ENCODE measurements around the gene UPP1. TPM values are rescaled to one million over a fixed set of nuclear protein-coding genes. Genes with fewer than 3 reads are reported as not detected.
"Not testable (repeated sequence)": the region's sequence is repeated elsewhere in the genome, so short reads cannot be mapped to it uniquely, and the experiment has no call there.

The UPP1 gene
- polyA plus RNA-seq, 6 donors from 2014 or later = 2.7 to 5.6 (median 3.3) TPM; not detected in 1

DNA sequence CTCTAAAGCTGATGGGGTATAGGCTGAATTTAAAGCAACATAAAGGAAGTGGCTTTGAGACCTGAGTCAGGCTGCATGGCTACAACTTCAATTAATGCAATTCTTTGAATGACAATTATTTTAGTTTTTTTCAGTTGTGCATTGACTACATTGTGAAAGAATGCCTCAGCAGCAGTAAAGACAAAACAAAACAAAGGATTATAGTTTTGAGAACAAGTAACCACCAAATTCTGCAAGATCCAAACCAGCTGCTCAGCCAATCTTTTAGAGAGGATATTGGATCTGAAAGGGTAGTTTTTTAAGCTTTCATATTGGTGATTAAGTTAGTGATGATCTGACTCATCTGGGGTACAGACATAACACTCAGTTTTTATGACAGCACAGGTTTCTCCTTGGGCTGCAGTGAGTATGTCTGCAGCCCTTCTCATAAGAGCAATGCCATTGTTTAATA lies 41.6 kb downstream of the UPP1 start:
- peaks cover 0 to 14% of the 10 kb centered on the region in 2 donors for H3K36me3 Mint-ChIP-seq
- H3K9me3 Mint-ChIP-seq = peaks cover 4 to 18% (median 12%) of the 10 kb centered on the region in 7 donors
- H3K4me1 Mint-ChIP-seq = no peaks in the 10 kb centered on the region
- H3K27ac Mint-ChIP-seq = no peak overlapping the region
- no peak overlapping the region for H3K4me3 Mint-ChIP-seq
- ATAC-seq (ENCODE audit: low read depth in 2 of 2) = no peak
- no peak for DNase-seq
- peaks cover 13 to 42% (median 33%) of the 10 kb centered on the region in 3 donors for H3K27me3 Mint-ChIP-seq

GRCh38 chr7:48132792-48133191 lies 43.7 kb downstream of the UPP1 start:
- Mint-ChIP-seq H3K36me3 (no peaks in the 10 kb centered on the region), H3K4me3 (no peak overlapping the region), H3K27ac (no peak overlapping the region), H3K4me1 (no peaks in the 10 kb centered on the region), H3K9me3 (peaks cover 0 to 7% (median 4%) of the 10 kb centered on the region in 7 donors), H3K27me3 (peaks cover 8 to 27% (median 17%) of the 10 kb centered on the region in 3 donors)
- DNase-seq = no peak
- ATAC-seq (ENCODE audit: low read depth in 2 of 2) = no peak

DNA sequence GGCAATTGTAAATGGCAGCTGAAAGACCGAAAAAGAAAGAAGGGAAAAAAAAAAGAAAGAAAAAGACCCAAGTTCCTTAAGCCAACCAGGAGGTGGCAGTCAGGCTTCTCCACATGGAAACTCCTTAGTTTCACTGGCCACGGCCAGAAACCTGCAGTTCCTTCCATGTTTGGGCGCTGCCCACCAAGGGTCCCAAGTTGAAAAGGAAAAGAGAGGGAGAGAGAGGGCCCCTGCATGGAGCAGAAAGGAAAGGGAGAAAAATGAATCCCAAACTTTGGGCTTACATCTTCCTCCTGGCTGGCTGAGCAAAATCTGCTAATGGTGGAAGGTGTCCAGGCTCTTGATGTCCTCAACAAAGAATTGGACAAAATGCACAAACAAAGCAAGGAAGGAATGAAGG lies 50.4 kb downstream of the UPP1 start:
- Mint-ChIP-seq H3K4me1 (peaks cover 0 to 6% (median 0%) of the 10 kb centered on the region in 3 donors), H3K36me3 (peaks cover 0 to 7% of the 10 kb centered on the region in 2 donors), H3K9me3 (peaks cover 0 to 28% (median 9%) of the 10 kb centered on the region in 7 donors), H3K27ac (no peak overlapping the region), H3K4me3 (no peak overlapping the region), H3K27me3 (peaks cover 4 to 21% (median 9%) of the 10 kb centered on the region in 3 donors)
- DNase-seq (no peak), ATAC-seq (ENCODE audit: low read depth in 2 of 2) (no peak)

DNA sequence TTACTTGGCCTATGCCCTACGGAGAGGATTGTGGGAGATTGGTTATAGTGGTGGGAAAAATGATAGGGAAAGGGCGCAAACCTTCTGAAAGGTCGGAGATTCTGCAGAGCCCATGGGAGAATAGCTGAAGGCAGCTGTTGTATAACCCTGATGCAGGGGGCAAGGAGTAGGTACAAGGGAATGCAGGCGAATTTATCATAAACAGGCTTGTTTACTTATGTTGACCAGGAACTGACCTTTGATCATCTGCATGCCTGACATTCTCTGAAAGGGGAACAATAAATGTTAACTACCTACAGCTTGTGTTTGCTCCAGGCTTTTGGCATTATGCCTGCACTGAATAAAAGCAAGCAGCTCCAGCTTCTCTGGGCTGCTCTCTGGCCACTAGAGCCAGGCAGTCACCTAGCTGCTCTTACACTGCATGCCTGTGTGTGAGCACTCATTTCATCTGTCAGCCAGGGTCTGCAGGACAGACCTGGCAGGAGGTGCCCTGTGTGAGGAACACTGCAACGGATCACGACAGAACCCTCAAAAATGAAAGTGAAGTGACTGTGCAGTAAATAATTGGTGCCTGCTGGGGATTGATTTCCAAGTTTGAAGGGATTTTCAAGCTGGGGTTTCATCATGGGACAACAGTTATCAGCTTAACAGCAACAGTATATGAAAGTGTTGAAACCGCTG lies 51.1 kb downstream of the UPP1 start:
- Mint-ChIP-seq H3K4me3 (no peak overlapping the region), H3K27ac (no peak overlapping the region), H3K9me3 (peaks cover 0 to 28% (median 9%) of the 10 kb centered on the region in 7 donors), H3K27me3 (peaks cover 4 to 21% (median 9%) of the 10 kb centered on the region in 3 donors), H3K36me3 (peaks cover 0 to 7% of the 10 kb centered on the region in 2 donors), H3K4me1 (peaks cover 0 to 6% (median 0%) of the 10 kb centered on the region in 3 donors)
- no peak for ATAC-seq (ENCODE audit: low read depth in 2 of 2)
- DNase-seq = no peak

- Mint-ChIP-seq H3K4me1 (peaks cover 0 to 6% (median 0%) of the 10 kb centered on the region in 3 donors), H3K27me3 (peaks cover 9 to 27% (median 18%) of the 10 kb centered on the region in 3 donors), H3K4me3 (no peak overlapping the region), H3K9me3 (peaks cover 0 to 22% (median 9%) of the 10 kb centered on the region in 7 donors), H3K27ac (no peak overlapping the region), H3K36me3 (peaks cover 0 to 7% of the 10 kb centered on the region in 2 donors)
- ATAC-seq (ENCODE audit: low read depth in 2 of 2) (no peak), DNase-seq (no peak)
These were observed 52.5 kb downstream of the UPP1 start for GRCh38 chr7:48141521-48141920.

GRCh38 chr7:48144291-48144768 lies 55.3 kb downstream of the UPP1 start:
- peaks cover 19 to 33% (median 26%) of the 10 kb centered on the region in 3 donors for H3K27me3 Mint-ChIP-seq
- peaks cover 0 to 21% (median 9%) of the 10 kb centered on the region in 7 donors for H3K9me3 Mint-ChIP-seq

DNA sequence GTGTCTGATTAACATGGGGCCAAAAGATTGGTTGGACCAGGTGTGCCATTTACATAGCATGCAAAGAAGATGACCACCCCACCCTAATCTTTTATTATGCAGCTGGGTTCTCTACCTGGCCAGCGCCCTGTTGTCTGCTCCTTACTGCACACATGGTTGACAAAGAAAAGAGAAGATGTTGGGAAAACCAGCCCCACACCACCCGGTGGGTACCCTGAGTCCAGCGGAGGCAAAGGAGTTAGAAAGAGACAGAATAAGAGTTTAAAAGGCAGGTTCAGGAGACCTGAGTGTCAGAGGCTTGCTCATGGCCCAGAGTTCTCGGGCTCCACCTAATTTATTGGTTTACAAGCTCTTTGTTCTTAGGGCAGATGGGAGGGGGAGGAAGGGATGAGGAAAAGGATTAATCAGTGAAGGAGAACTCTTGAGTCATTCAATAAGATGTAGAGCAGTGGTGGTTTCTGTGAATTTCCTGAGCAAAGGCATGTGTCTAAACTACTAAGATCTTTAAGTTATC lies 58.1 kb downstream of the UPP1 start:
- DNase-seq (no peak), ATAC-seq (ENCODE audit: low read depth in 2 of 2) (no peak)
- Mint-ChIP-seq H3K4me1 (no peaks in the 10 kb centered on the region), H3K36me3 (no peaks in the 10 kb centered on the region), H3K9me3 (peaks cover 0 to 11% (median 2%) of the 10 kb centered on the region in 7 donors), H3K4me3 (no peak overlapping the region), H3K27me3 (peaks cover 19 to 26% (median 25%) of the 10 kb centered on the region in 3 donors), H3K27ac (no peak overlapping the region)

More at GRCh38 chr7:48144291-48144768, 55.3 kb downstream of the UPP1 start:
- DNase-seq (no peak), ATAC-seq (ENCODE audit: low read depth in 2 of 2) (no peak)
- Mint-ChIP-seq H3K36me3 (peaks cover 0 to 3% of the 10 kb centered on the region in 2 donors), H3K27ac (no peak overlapping the region), H3K4me3 (no peak overlapping the region), H3K4me1 (peaks cover 0 to 3% (median 0%) of the 10 kb centered on the region in 3 donors)

DNA sequence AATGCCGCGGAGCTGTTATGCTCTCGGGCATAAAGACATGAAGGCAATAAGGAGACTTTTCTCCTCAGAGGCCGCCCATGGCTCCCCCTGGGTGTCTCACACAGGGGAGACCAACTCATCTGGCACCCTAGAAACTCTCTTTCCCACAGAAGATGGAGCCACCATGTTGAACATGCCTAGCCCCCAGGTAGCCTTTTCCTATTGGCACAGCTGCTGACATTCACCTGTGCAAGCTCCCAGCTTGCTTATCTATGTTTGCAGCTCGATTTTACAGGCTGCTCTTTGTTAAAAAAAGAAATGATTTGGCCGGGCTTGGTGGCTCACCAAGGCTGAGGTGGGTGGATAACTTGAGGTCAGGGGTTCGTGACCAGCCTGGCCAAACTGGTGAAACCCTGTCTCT lies 58.6 kb downstream of the UPP1 start:
- not testable (repeated sequence) for H3K9me3 Mint-ChIP-seq; H3K4me1 Mint-ChIP-seq; H3K27ac Mint-ChIP-seq; H3K36me3 Mint-ChIP-seq; ATAC-seq (ENCODE audit: low read depth in 2 of 2); H3K4me3 Mint-ChIP-seq; DNase-seq
- peaks cover 19 to 26% (median 25%) of the 10 kb centered on the region in 3 donors for H3K27me3 Mint-ChIP-seq

GRCh38 chr7:48148311-48148710 lies 59.2 kb downstream of the UPP1 start:
- Mint-ChIP-seq H3K4me1 (no peaks in the 10 kb centered on the region), H3K27me3 (peaks cover 19 to 25% (median 22%) of the 10 kb centered on the region in 3 donors), H3K9me3 (peaks cover 0 to 3% (median 0%) of the 10 kb centered on the region in 7 donors), H3K36me3 (no peaks in the 10 kb centered on the region), H3K27ac (no peak overlapping the region), H3K4me3 (no peak overlapping the region)
- no peak for DNase-seq
- no peak for ATAC-seq (ENCODE audit: low read depth in 2 of 2)

DNA sequence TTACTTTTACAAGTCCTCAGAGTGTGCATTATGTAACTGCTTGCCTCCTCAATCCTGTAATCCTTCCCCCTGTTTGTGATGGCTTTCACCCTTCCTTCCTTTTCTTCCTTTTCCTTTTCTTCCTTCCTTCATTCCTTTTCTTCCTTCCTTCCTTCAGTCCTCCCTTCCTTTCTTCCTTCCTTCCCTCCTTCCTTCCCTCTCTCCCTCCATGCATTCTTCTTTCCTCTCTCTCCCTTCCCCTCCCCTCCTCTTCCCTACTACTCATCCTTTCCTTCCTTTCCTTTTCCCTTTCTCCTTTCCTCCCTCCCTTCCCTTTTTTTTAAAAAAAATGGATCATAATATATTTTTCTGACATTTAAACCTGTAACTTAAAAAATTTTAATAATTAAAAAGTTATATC lies 60.0 kb downstream of the UPP1 start:
- H3K9me3 Mint-ChIP-seq = peaks cover 0 to 9% (median 4%) of the 10 kb centered on the region in 7 donors
- no peak for ATAC-seq (ENCODE audit: low read depth in 2 of 2)
- H3K27me3 Mint-ChIP-seq = peaks cover 17 to 20% (median 19%) of the 10 kb centered on the region in 3 donors
- no peak overlapping the region for H3K4me3 Mint-ChIP-seq
- H3K4me1 Mint-ChIP-seq = no peaks in the 10 kb centered on the region
- no peak overlapping the region for H3K27ac Mint-ChIP-seq
- peaks cover 0 to 5% of the 10 kb centered on the region in 2 donors for H3K36me3 Mint-ChIP-seq
- no peak for DNase-seq

DNA sequence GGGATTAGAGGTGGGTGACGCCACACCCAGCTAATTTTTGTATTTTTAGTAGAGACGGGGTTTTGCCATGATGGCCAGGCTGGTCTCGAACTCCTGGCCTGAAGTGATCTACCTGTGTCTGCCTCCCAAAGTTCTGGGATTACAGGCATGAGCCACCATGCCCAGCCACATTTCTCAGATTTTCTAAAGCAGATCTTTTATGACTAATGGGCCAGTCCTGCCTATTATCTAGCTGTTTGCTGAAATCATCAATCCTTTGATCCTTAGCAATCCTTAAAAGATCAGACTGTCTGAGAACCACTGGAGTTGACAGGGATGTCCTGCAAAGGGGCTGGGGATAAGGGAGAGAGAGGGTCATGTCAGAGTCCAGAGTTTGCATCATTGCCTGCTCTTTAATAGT lies 61.0 kb downstream of the UPP1 start:
- H3K4me3 Mint-ChIP-seq = no peak overlapping the region
- H3K27me3 Mint-ChIP-seq = peaks cover 17 to 20% (median 18%) of the 10 kb centered on the region in 3 donors
- peaks cover 0 to 12% (median 6%) of the 10 kb centered on the region in 7 donors for H3K9me3 Mint-ChIP-seq
- DNase-seq = no peak
- H3K36me3 Mint-ChIP-seq = peaks cover 0 to 5% of the 10 kb centered on the region in 2 donors
- H3K4me1 Mint-ChIP-seq = no peaks in the 10 kb centered on the region
- H3K27ac Mint-ChIP-seq = no peak overlapping the region
- ATAC-seq (ENCODE audit: low read depth in 2 of 2) = no peak

DNA sequence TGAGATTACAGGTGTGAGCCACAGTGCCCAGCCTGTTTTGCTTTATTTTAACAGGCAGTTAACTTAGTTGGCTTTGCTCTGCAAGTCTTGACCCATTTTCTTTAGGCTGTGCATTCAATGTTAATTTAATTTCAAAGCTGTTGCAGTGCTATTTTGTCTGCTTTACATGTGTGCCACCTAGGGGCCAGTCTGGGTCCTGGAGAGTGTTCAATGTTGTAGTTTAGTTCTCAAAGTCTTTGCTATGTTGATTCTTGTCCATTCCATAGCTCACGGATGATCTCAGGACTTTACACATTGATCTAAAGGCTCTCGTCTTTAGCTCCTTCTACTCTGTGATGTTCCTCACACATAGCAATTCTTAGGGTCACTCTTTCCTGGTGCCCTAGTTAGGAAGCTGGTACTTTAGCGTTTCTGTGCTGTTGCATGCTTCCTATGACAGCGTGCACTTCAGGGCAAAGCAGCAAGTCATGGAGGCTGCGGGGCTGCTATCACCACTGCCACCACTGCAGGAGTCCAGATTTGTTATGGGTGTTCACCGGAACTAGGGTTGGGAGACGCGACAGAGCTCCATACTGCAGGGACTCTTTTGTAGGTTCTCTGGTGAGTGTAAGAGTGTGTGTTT lies 65.8 kb downstream of the UPP1 start:
- H3K4me3 Mint-ChIP-seq = peak overlapping the region in 1 of 8 donors; percentile 35
- peaks cover 0 to 8% of the 10 kb centered on the region in 2 donors for H3K36me3 Mint-ChIP-seq
- no peak for DNase-seq
- no peak for ATAC-seq (ENCODE audit: low read depth in 2 of 2)
- H3K9me3 Mint-ChIP-seq = peaks cover 4 to 22% (median 6%) of the 10 kb centered on the region in 7 donors
- H3K27ac Mint-ChIP-seq = no peak overlapping the region
- no peaks in the 10 kb centered on the region for H3K4me1 Mint-ChIP-seq
- peaks cover 10 to 25% (median 18%) of the 10 kb centered on the region in 3 donors for H3K27me3 Mint-ChIP-seq

Data from naive B cell (primary cell).